Ovary (tissue), 9 donors: Measurements from ENCODE around the gene CD86. TPM values are rescaled to one million over a fixed set of nuclear protein-coding genes. Genes with fewer than 3 reads are reported as not detected.

ENCODE experiments used
- DNase-seq, 5 donors: peaks; one replicate each; pipeline ENCODE4 v3.0.0-alpha.2; 2019 to 2020
- H3K27ac ChIP-seq, 2 donors: fragments of 200-600 bp; one replicate each; pipeline versions ENCODE4 v1.5.1 to v1.8.0; 2019 to 2022
- H3K27me3 ChIP-seq: fragments of 200-600 bp; one replicate; pipeline ENCODE4 v1.8.0; 2022
- H3K36me3 ChIP-seq: fragments of 200-600 bp; sonication (generic); one replicate; pipeline ENCODE4 v1.5.1; 2019
- H3K4me1 ChIP-seq: one replicate; pipeline ENCODE4 v1.8.1; 2013; ENCODE audit warnings: mild to moderate bottlenecking, moderate library complexity; ENCODE audit not compliant: insufficient read depth
- H3K4me3 ChIP-seq: fragments of 200-600 bp; sonication (generic); one replicate; pipeline ENCODE4 v1.5.1; 2017
- H3K9me3 ChIP-seq, 2 donors: fragments of 200-600 bp in 1 of 2; sonication (generic) in 1 of 2; one replicate each; pipeline versions ENCODE4 v1.5.1 to v1.8.1; 2013 to 2019; ENCODE audit warnings: mild to moderate bottlenecking in 1 of 2, moderate library complexity in 1 of 2
- CTCF ChIP-seq, 3 donors: fragments of 450-650 bp in 2 of 3; fragments of 200-600 bp in 1 of 3; IDR thresholded peaks; one replicate each; pipeline versions ENCODE4 v1.5.1 to v1.8.0; 2016 to 2022; ENCODE audit warnings: antibody characterized with exemption in 3 of 3, mild to moderate bottlenecking in 1 of 3
- EP300 ChIP-seq: sonication (generic); formaldehyde crosslinking; IDR thresholded peaks from one replicate; pipeline ENCODE4 v1.6.1; 2017; ENCODE audit warnings: antibody characterized with exemption
- POLR2A ChIP-seq: fragments of 450-650 bp; IDR thresholded peaks from one replicate; pipeline ENCODE4 v1.6.1; 2017; ENCODE audit warnings: antibody characterized with exemption, mild to moderate bottlenecking, moderate library complexity
- WGBS, 3 donors: extraction: QIAGEN DNeasy Blood & Tissue Kit in 1 of 3; methylation state at CpG; one replicate each; pipeline versions ENCODE4 v1.1.5 to v1.1.7; 2013 to 2017; 5-methylcytosine and 5-hydroxymethylcytosine counted together
- intact Hi-C, 4 donors: fragments of 100-400 bp; cut with DNase I; formaldehyde crosslinking; loops; one replicate each; pipeline versions ENCODE4 v1.11.0 to v1.15.1; 2022 to 2023
- polyA plus RNA-seq, 2 donors: library from polyadenylated mRNA; stranded (reverse); fragments of 200-250 nt in 1 of 2; fragments of 350-450 nt in 1 of 2; fragmentation: Illumina TruSeq in 1 of 2; extraction: RNeasy Lipid Tissue Mini Kit (QIAGEN cat#74804) in 1 of 2; gene quantifications; one replicate each; pipeline ENCODE4 v1.2.3, GENCODE V29; 2013 to 2014
- total RNA-seq, 7 donors: library from RNA; depleted of rRNA in 2 of 7; stranded (reverse); fragments of >200 nt in 2 of 7; fragmentation: NEBNext Ultra II Directional in 3 of 7; extraction: Animal tissue kit (Norgen Biotek cat#: 25700) in 3 of 7; gene quantifications; one replicate each; pipeline versions ENCODE4 v1.1.0 to v1.2.4, GENCODE V29; 2016 to 2023
- donor health status: DM: no; HTN: no; CAD: no; lungs with moderate emphysema.
- donor health status: DM: no; HTN: no; CAD: no.
- donor health status: Bipolar disorder and iron deficiency.
- donor health status: DM: yes; HTN: yes; CAD: no.
- donor health status: DM: no; HTN: no; CAD: no.
- donor health status: DM: yes; HTN: yes; CAD: no.

Gene CD86
- total and polyA plus RNA-seq, 9 donors, result 0.85 to 8.7 (median 3.5) TPM

- 58 to 70% (median 63%) methylated on average over 1 of the region's 1 CpG for WGBS, 3 donors
- Histone ChIP-seq H3K36me3 (no peaks in the 10 kb centered on the region), H3K27me3 (no peaks in the 10 kb centered on the region), H3K4me3 (no peak overlapping the region), H3K9me3 (no peaks in the 10 kb centered on the region), H3K4me1 (no peaks in the 10 kb centered on the region), H3K27ac (no peak overlapping the region)
- intact Hi-C loops, result no loop called here
- TF ChIP-seq CTCF (IDR thresholded peaks at IDR 0.05), result no peak
- TF ChIP-seq EP300, result no peak
- no peak for TF ChIP-seq POLR2A
- DNase-seq, result no peak
Measured at GRCh38 chr3:122063908-122064307, 8.7 kb downstream of the CD86 start.

- intact Hi-C loops, result no loop called here
- 79 to 88% (median 85%) methylated on average over 4 of the region's 4 CpGs for whole genome bisulfite sequencing, 3 donors
- TF ChIP-seq EP300 (no peak), POLR2A (no peak), CTCF (IDR thresholded peaks at IDR 0.05) (no peak)
- DNase-seq, result no peak
- Histone ChIP-seq H3K4me3 (no peak overlapping the region), H3K36me3 (no peaks in the 10 kb centered on the region), H3K27me3 (no peaks in the 10 kb centered on the region), H3K27ac (no peak overlapping the region), H3K9me3 (no peaks in the 10 kb centered on the region), H3K4me1 (no peaks in the 10 kb centered on the region)
Measured at GRCh38 chr3:122064326-122064725, 9.2 kb downstream of the CD86 start.

- no peaks in the 10 kb centered on the region for H3K4me1 ChIP-seq
- intact Hi-C loops, result no loop called here
- H3K9me3 ChIP-seq, result no peaks in the 10 kb centered on the region
- DNase-seq, result no peak
- H3K4me3 ChIP-seq, result no peak overlapping the region
- H3K36me3 ChIP-seq, result no peaks in the 10 kb centered on the region
- no peak for TF ChIP-seq CTCF (IDR thresholded peaks at IDR 0.05)
- TF ChIP-seq EP300, result no peak
- no peak for TF ChIP-seq POLR2A
- H3K27ac ChIP-seq, result no peak overlapping the region
- H3K27me3 ChIP-seq, result no peaks in the 10 kb centered on the region
- WGBS, 3 donors, result 58 to 65% (median 59%) methylated on average over 6 of the region's 6 CpGs
Measured at GRCh38 chr3:122066331-122067213, 11.4 kb downstream of the CD86 start.

GRCh38 chr3:122067214-122067550, 12.0 kb downstream of the CD86 start:
- WGBS, 3 donors, result 75 to 84% (median 83%) methylated on average over 5 of the region's 5 CpGs
- H3K4me3 ChIP-seq, result no peak overlapping the region
- H3K36me3 ChIP-seq, result no peaks in the 10 kb centered on the region
- H3K27ac ChIP-seq, result no peak overlapping the region
- H3K4me1 ChIP-seq, result no peaks in the 10 kb centered on the region
- no peaks in the 10 kb centered on the region for H3K27me3 ChIP-seq
- TF ChIP-seq POLR2A (no peak), CTCF (IDR thresholded peaks at IDR 0.05) (no peak), EP300 (no peak)
- intact Hi-C loops, result no loop called here
- DNase-seq, result no peak
- H3K9me3 ChIP-seq, result no peaks in the 10 kb centered on the region
